ENCODE measurements around the gene MROH2A. TPM values are rescaled to one million over a fixed set of nuclear protein-coding genes. Genes with fewer than 3 reads are reported as not detected.

The MROH2A gene
- total RNA-seq, 3 donors from 2014 or later (not counting 1 experiment from before 2014, with no cell fraction given): not detected

DNA sequence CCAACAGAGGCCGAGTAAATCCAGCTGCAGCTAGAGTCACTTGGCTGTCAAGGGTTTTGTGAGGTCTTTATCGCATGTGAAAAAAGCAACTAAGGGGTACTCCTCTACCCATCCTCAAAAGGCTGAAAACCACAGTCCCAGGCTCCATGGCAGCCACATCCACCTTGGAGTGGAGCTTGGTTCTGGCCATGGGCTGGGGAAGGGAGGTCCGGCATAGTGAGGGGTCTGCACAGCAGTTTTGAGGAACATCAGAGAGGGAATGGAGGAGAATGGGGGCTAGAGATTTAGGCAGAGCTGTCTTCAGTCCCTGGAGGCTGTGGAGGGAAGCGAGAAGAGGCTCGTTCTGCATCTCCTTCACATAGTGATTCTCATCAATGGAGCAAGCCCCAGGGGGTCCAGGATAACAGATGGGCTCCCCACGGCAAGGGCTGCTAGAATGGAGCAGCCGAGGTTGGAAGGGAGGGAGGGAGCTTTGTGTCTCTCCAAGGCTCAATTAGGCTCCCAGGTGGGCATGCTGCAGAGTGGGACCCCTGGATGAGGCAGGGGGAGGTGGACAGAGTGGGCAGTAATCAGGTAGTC, 21.0 kb downstream of the MROH2A start:
- Histone ChIP-seq H3K4me3 (ENCODE audit: low read length) (no peak overlapping the region), H3K9me3 (ENCODE audit: control insufficient read depth, insufficient read depth, low read length) (no peaks in the 10 kb centered on the region), H3K27me3 (ENCODE audit: control insufficient read depth, insufficient read depth, low read length) (no peaks in the 10 kb centered on the region), H3K4me1 (ENCODE audit: control insufficient read depth, insufficient read depth, low read length) (no peaks in the 10 kb centered on the region), H3K36me3 (ENCODE audit: control insufficient read depth, insufficient read depth, low read length) (no peaks in the 10 kb centered on the region), H3K27ac (ENCODE audit: low read length) (no peak overlapping the region)
- TF ChIP-seq, protein P1, sequence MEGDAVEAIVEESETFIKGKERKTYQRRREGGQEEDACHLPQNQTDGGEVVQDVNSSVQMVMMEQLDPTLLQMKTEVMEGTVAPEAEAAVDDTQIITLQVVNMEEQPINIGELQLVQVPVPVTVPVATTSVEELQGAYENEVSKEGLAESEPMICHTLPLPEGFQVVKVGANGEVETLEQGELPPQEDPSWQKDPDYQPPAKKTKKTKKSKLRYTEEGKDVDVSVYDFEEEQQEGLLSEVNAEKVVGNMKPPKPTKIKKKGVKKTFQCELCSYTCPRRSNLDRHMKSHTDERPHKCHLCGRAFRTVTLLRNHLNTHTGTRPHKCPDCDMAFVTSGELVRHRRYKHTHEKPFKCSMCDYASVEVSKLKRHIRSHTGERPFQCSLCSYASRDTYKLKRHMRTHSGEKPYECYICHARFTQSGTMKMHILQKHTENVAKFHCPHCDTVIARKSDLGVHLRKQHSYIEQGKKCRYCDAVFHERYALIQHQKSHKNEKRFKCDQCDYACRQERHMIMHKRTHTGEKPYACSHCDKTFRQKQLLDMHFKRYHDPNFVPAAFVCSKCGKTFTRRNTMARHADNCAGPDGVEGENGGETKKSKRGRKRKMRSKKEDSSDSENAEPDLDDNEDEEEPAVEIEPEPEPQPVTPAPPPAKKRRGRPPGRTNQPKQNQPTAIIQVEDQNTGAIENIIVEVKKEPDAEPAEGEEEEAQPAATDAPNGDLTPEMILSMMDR (IDR thresholded peaks at IDR 0.05): no peak
- DNase-seq: no peak
- ATAC-seq: no peak
- intact Hi-C loops (cut with micrococcal nuclease): no loop called here
- Mint-ChIP-seq H3K4me3 (no peak overlapping the region), H3K4me1 (no peaks in the 10 kb centered on the region), H3K36me3 (no peaks in the 10 kb centered on the region), H3K27me3 (ENCODE audit: low read depth in 2 of 2) (peaks cover 8 to 11% of the 10 kb centered on the region in 2 donors), H3K27ac (no peak overlapping the region), H3K9me3 (no peaks in the 10 kb centered on the region)
- 69% methylated on average over 7 of the region's 7 CpGs for WGBS (ENCODE audit: insufficient coverage)

DNA sequence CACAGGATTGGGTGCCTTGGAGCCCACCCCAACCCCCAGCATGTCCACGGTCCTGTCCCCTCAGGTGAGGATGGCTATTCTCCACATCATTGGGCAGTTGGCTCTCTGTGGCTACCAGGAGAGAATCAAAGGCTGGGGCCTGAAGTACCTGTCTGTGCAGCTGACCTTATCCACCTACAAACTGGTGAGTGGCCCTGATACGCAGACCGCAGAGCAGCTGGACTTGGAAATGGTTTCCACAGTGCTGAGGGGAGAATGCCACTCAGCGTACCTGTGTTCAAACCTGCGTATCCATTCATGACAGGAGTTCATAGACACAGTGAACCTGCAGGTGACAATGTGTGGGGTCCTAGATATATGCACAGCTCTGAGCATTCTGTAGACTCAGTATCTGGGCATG, 21.6 kb downstream of the MROH2A start:
- 57% methylated on average over 5 of the region's 5 CpGs for WGBS (ENCODE audit: insufficient coverage)
- H3K36me3 Mint-ChIP-seq: no peaks in the 10 kb centered on the region
- H3K9me3 ChIP-seq (ENCODE audit: control insufficient read depth, insufficient read depth, low read length): no peaks in the 10 kb centered on the region
- no peak overlapping the region for H3K4me3 ChIP-seq (ENCODE audit: low read length)
- ATAC-seq (no peak), DNase-seq (no peak)
- no peak overlapping the region for H3K27ac Mint-ChIP-seq
- H3K9me3 Mint-ChIP-seq: no peaks in the 10 kb centered on the region
- intact Hi-C loops (cut with micrococcal nuclease): no loop called here
- no peaks in the 10 kb centered on the region for H3K36me3 ChIP-seq (ENCODE audit: control insufficient read depth, insufficient read depth, low read length)
- no peaks in the 10 kb centered on the region for H3K4me1 ChIP-seq (ENCODE audit: control insufficient read depth, insufficient read depth, low read length)
- no peak overlapping the region for H3K4me3 Mint-ChIP-seq
- peaks cover 11 to 16% of the 10 kb centered on the region in 2 donors for H3K27me3 Mint-ChIP-seq (ENCODE audit: low read depth in 2 of 2)
- no peak overlapping the region for H3K27ac ChIP-seq (ENCODE audit: low read length)
- no peaks in the 10 kb centered on the region for H3K27me3 ChIP-seq (ENCODE audit: control insufficient read depth, insufficient read depth, low read length)
- no peaks in the 10 kb centered on the region for H3K4me1 Mint-ChIP-seq
- TF ChIP-seq, protein P1 (IDR thresholded peaks at IDR 0.05): no peak

DNA sequence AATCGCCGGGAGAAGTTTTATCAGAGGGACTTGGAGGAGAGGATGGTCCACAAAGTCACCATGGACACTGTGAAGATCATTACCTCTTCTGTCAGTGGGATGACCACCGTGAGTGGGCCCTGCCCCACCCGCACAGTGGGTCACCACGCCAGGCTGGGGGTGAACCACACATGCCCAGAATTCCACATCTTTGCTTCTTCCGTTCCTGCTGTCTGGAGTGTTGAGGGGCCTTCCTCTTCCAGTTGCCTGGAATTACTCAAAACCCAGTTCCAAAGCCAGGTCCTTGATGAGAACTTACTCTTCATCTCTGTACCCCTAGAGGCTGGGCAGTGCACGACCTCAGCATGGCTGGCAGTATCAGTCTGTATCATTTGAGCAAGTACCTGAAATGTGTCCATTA, 22.1 kb downstream of the MROH2A start:
- ATAC-seq: no peak
- no peaks in the 10 kb centered on the region for H3K36me3 Mint-ChIP-seq
- WGBS (ENCODE audit: insufficient coverage): 90% methylated on average over 7 of the region's 7 CpGs

More for the DNA sequence above, 22.1 kb downstream of the MROH2A start:
- intact Hi-C loops (cut with micrococcal nuclease): no loop called here
- no peak for DNase-seq
- H3K4me3 Mint-ChIP-seq: no peak overlapping the region
- Histone ChIP-seq H3K36me3 (ENCODE audit: control insufficient read depth, insufficient read depth, low read length) (no peaks in the 10 kb centered on the region), H3K4me1 (ENCODE audit: control insufficient read depth, insufficient read depth, low read length) (no peaks in the 10 kb centered on the region), H3K4me3 (ENCODE audit: low read length) (no peak overlapping the region), H3K27ac (ENCODE audit: low read length) (no peak overlapping the region), H3K27me3 (ENCODE audit: control insufficient read depth, insufficient read depth, low read length) (no peaks in the 10 kb centered on the region), H3K9me3 (ENCODE audit: control insufficient read depth, insufficient read depth, low read length) (no peaks in the 10 kb centered on the region)
- no peaks in the 10 kb centered on the region for H3K9me3 Mint-ChIP-seq
- TF ChIP-seq, protein P1 (IDR thresholded peaks at IDR 0.05): no peak
- H3K4me1 Mint-ChIP-seq: no peaks in the 10 kb centered on the region
- no peak overlapping the region for H3K27ac Mint-ChIP-seq
- H3K27me3 Mint-ChIP-seq (ENCODE audit: low read depth in 2 of 2): peaks cover 15 to 21% of the 10 kb centered on the region in 2 donors
